NCI-H510A (cell line): Measurements from ENCODE around the gene ATRIP.

Experiments
- DNase-seq: peaks from one replicate; lab custom pipeline; 2025; lab: John Stamatoyannopoulos, UW

ATRIP gene

DNA sequence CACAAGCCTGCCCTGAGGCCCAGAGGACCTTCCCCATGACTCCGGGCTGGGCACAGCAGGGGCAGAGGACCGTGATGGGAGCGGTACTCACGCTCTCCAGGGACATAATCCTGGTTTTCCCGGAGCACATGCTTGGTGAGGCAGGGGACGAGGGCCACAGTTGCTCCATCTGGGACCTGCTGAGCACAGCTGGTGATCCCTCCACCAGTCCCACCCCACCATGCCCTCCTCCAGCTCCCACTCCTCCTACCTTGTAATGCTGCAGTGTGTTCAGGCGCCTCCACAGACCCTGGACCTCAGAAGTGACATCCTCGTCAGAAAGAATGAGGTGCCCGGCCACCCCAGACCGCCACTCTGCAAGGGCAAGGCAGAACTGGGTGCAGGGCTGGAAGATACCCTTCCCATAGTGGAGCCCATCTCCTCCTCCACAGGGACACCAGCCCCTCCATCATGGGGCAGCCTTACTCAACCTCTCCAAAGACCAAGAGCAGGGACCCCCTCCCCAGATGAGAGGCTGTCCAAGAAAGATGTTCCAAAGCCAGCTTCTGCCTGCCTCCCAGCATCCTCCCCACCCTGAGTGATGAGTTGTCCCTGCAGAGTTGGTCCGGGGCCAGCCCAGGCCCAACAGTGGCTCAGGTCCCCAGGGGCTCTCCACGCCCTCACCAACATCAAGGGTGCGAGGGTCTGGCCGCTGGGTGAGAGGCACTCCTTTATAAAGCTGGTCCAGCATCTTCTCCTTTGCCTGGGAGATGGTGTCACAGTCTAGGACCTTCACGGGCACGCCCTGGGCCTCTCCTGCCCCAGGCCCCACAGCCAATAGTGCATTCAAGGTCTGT, 36.1 kb upstream of the ATRIP start:
- no peak for DNase-seq

DNA sequence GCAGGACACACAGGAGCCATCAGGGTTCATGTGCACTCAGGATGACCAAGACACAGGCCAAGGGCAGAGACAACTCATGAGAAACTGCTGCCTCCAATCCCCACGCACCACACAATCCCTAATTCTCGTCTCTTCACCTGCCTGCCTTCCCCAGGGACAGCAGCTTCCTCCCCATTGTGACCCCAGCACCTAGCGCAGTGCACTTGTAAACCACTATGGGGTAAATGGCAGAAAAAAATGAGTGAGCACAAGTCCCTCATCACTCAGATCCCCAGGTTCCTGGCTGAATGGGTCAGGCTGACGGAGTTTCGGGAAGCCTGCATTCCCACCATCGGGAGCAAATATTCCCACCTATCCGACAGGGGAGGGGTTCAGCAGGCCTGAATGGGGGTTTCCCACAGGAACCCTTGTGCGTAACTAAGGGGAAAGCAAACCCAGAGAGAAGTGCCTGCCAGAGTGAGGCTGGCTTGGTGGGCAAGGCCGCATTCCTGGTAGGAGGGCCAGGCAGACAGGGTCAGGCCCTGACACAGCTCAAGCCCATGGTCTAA, 35.4 kb upstream of the ATRIP start:
- no peak for DNase-seq

GRCh38 chr3:48411606-48412374, 34.7 kb upstream of the ATRIP start:
- no peak for DNase-seq

- no peak for DNase-seq
These were observed 34.0 kb upstream of the ATRIP start for GRCh38 chr3:48412375-48413001.

GRCh38 chr3:48413086-48413485, 33.5 kb upstream of the ATRIP start:
- DNase-seq: no peak

- no peak for DNase-seq
These were observed 32.9 kb upstream of the ATRIP start for GRCh38 chr3:48413611-48414010.

- DNase-seq: no peak
These were observed 31.9 kb upstream of the ATRIP start for GRCh38 chr3:48414376-48415250.

GRCh38 chr3:48415251-48415953, 31.1 kb upstream of the ATRIP start:
- no peak for DNase-seq

DNA sequence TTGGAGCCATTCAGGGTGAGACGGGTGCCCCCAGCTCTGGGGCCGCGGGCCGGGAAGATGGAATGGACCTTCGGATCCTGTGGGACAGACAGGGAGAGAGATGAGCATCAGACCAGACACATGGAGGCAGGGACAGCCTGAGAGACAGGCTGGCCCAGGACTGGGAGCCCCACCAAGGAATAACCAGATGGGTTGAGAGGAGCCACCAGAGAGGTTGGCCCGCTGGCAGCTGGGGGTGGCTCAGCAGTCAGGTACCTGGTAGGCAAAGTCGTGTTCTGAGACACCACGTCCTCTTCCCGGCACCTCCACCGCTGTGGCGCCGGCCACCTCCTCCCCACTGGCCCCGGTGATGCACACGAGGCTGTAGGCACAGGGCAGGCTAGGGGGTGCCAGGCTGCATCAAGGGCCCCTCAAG, 30.4 kb upstream of the ATRIP start:
- DNase-seq: no peak

GRCh38 chr3:48416546-48416945, 30.0 kb upstream of the ATRIP start:
- no peak for DNase-seq

DNA sequence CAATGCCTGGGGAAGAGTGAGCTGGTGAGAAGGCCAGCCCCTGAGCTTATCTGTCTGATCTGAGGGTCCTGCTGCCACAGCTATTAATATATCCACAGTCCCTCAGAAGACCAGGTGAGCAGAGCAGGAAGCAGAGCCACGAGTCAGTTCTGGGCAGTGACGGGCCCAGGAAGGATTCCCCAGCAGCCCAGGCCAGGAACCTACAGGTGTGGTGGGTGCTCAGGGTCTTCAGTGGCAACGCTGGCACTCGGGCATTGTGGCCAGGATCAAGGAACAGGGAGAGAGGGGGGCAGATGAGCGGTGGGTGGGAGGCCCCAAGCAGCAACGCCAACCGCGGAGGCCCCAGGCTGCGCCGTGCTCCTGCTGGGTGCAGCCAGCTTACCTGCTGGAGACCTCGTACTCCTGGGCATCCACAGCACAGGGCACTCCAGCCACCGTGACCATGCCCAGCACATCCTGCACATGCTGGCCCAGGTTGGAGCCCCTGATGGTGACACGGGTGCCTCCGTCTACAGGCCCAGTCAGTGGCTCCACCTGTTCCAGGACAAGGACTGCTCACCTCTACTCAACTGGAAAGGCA, 28.9 kb upstream of the ATRIP start:
- DNase-seq: no peak

DNA sequence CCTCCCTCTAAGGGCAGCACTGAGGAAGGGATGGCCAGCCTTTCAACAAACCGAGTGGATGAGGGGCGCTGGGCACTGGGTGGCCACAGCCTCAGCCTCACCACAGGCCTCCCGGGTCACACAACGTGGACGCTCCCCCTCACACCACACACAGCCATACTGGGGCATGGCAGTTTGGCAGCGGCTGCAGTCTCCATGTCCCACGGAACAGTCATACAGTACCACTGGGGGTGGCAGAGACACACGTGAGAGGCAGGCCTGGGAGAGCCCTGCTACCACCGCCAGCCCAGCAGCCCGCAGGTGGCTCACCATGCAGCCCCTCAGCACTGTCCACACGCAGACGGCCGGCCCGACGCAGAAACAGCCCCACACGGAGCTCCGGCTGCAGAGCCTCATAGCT, 28.4 kb upstream of the ATRIP start:
- no peak for DNase-seq

GRCh38 chr3:48418651-48419050, 27.9 kb upstream of the ATRIP start:
- DNase-seq: no peak

DNA sequence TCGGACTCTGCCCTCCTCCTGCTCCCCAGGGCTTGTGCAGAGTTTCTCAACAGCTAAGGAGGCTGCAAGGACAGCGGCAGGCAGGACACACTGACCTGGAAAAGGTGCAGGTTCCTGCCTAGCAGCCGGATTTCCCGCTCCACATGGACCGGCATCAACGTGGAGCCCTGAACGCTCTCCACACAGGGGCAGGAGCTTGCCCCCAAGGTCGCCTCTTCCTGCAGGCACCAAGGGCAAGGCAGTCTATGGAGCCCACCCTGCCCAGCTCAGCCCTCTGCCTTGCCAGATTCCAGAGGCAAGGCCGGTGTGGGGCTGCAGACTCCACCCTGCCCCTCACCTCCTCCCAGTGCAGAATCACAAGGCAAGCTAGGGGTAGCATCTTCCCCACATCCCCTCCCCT, 27.4 kb upstream of the ATRIP start:
- no peak for DNase-seq

DNA sequence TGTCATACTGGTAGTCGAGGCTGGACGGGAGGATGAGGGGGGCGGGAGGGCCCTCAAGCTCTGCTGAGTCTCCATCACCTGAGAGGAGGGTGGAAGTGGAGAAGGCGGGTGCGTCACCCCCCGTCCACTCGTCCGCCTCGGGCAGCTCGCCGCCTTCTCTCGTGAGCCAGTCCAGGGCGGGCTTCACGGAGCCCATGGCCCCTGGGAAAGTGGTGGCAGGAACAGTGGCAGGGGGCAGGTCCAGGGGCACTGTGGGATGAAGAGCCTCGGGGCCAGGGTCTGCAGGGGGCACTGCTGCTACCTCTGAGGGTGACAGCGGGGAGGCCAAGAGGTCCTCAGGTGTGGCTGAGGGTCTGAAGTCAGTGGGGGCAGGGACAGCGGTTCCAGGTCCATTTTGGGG, 26.9 kb upstream of the ATRIP start:
- DNase-seq: no peak

DNA sequence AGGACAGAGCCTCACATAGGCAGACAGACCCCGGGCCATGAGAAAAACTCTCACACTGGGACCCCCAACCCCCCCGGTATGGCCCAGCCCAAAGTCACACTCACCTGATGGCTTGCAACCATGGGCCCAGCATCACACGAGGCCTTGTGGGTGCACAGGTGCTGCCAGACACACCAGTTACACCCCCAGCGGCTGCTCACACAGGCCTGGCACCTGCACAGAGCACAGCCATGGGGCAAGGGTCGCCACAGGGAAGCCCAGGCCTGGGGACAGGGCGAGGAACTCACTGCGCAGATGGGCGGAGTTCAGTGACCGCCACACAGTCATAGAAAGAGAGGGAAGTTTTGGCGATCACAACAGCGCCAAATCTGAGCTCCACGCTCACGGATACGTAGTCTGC, 26.0 kb upstream of the ATRIP start:
- DNase-seq: no peak

GRCh38 chr3:48422272-48422671, 24.3 kb upstream of the ATRIP start:
- DNase-seq: no peak

GRCh38 chr3:48422681-48423080, 23.9 kb upstream of the ATRIP start:
- DNase-seq: no peak

DNA sequence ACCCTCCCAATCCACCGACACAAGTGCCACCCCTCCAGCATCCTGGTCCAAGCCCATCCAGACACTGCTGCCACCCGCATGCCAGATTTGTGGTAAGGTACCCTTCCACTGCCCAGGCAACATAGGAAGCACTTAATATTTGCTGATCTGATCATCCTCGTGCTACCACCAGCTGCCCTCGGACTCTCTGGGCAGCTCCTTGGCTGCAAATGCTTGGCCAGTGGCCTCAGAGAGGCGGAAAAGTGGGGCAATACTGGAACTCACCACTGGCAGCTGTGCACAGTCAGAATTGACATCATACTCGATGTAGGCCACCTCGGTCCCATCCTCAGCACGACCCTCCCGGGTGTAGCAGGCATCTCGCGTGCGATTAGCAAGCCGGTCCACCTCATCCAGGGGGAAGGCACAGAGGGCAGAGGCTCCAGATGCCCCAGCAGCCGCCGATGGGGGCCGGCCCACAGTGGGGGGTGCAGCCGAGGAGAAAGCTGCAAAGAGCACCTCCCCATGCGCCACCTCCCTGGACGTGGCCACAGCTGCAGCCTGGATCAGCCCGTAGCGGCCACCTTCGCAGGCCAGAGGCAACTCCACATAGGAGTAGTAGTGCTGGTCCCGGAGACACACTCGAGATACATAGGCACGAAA, 23.2 kb upstream of the ATRIP start:
- DNase-seq: no peak
